OCI-LY3 (cell line): ENCODE data around the gene LDAH.

ENCODE experiments used
- CTCF ChIP-seq: fragments of 200-600, 300-600 bp; sonication (generic); IDR thresholded peaks from 2 replicates; pipeline ENCODE4 v1.5.1; 2014; ENCODE audit warnings: antibody characterized with exemption, low read length, low read depth
- EZH2phosphoT487 ChIP-seq: fragments of 200-600 bp; shearing (Covaris generic); IDR thresholded peaks from 2 replicates; pipeline ENCODE4 v1.6.1; 2018; ENCODE audit warnings: antibody characterized with exemption, mixed run types, low read depth

DNA sequence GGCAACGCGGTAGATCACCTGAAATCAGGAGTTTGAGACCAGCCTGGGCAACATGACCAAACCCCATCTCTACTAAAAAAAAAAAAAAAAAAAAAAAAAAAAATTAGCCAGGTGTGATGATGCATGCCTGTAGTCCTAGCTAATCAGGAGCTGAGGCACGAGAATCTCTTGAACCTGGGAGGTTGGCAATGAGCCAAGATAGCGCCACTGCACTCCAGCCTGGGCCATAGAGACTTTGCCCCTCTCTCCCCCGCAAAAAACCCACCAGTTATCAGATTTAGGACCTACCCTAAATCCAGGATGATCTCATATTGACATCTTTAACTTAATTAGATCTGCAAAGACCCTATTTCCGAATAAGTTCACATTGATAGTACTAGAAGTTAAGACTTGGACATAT lies 29.2 kb upstream of the LDAH start:
- no peak for TF ChIP-seq CTCF
- no peak for TF ChIP-seq EZH2phosphoT487
